Uterine smooth muscle cell (primary cell): Measurements from ENCODE around the gene TUSC1. TPM values are rescaled to one million over a fixed set of nuclear protein-coding genes. Genes with fewer than 3 reads are reported as not detected.

Experiments used
- total RNA-seq: library from RNA; depleted of rRNA; stranded (reverse); fragments of >200 nt; gene quantifications from 2 replicates; pipeline ENCODE4 v1.2.3, GENCODE V29; 2014

The TUSC1 gene
- total RNA-seq: 10.4 and 14.9 TPM in 2 replicates

DNA sequence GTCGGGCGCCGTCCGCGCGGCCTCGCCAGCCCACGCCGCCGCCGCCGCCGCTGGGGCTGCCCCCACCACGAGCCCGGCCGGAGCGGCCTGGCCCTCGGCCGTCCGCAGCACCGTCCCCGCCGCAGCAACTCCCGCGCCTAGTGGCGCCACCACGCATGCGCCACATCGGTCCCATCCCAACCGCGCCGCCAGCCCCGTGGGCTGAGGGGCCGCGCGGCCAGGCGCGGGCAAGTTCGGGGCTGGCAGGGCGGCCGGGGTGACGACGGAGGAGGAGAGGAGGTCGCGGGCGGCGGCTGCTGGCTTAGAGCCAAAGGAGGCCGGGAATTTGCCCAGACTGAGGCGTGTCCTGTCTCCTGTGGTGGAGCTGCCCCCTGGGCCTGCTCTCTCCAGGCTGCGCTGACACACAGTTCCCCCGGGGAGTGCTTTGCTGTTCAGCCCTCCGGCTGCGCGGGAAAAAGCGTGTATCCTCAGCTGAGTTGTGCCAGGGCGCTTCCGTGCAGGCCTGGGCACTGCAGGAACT lies at the start of gene TUSC1:
Gene TUSC1 (minus strand): TSS at position 298 of the 520 bp plus-strand sequence. CDS start 132 bp downstream, at position 166.

